H9 (cell line): ENCODE results near the gene RUNX2. TPM values are rescaled to one million over a fixed set of nuclear protein-coding genes. Genes with fewer than 3 reads are reported as not detected.

Experiments
- DNase-seq: peaks from one replicate; pipeline ENCODE4 v3.0.0-alpha.2; 2017
- H2AFZ ChIP-seq: one replicate; pipeline ENCODE4 v1.6.1; 2013; ENCODE audit warnings: mild to moderate bottlenecking, low read length, control low read depth, moderate library complexity
- H2AK5ac ChIP-seq: 2 replicates; pipeline ENCODE4 v1.6.1; 2013; ENCODE audit warnings: low read length, control low read depth, mixed read lengths; ENCODE audit not compliant: insufficient read length
- H2BK120ac ChIP-seq: one replicate; pipeline ENCODE4 v1.6.1; 2013; ENCODE audit warnings: low read depth, mild to moderate bottlenecking, low read length, control low read depth, inconsistent platforms; ENCODE audit not compliant: poor library complexity, severe bottlenecking
- H2BK12ac ChIP-seq: 2 replicates; pipeline ENCODE4 v1.6.1; 2013; ENCODE audit warnings: low read length, control low read depth, mixed read lengths, low read depth; ENCODE audit not compliant: insufficient read length
- H2BK15ac ChIP-seq: 2 replicates; pipeline ENCODE4 v1.6.1; 2013; ENCODE audit warnings: low read depth, low read length, control low read depth
- H2BK20ac ChIP-seq: one replicate; pipeline ENCODE4 v1.6.1; 2013; ENCODE audit warnings: low read depth, mild to moderate bottlenecking, low read length, control low read depth, inconsistent platforms; ENCODE audit not compliant: poor library complexity, severe bottlenecking
- H2BK5ac ChIP-seq: 2 replicates; pipeline ENCODE4 v1.6.1; 2013; ENCODE audit warnings: low read length, control low read depth, mixed read lengths; ENCODE audit not compliant: insufficient read length
- H3K14ac ChIP-seq: 2 replicates; pipeline ENCODE4 v1.6.1; 2013; ENCODE audit warnings: low read length, control low read depth; ENCODE audit not compliant: insufficient read depth
- H3K18ac ChIP-seq: 2 replicates; pipeline ENCODE4 v1.6.1; 2013; ENCODE audit warnings: low read depth, mild to moderate bottlenecking, mixed read lengths, low read length, control low read depth; ENCODE audit not compliant: insufficient read length
- H3K23ac ChIP-seq: 2 replicates; pipeline ENCODE4 v1.6.1; 2013; ENCODE audit warnings: low read length, control low read depth, mixed read lengths, low read depth; ENCODE audit not compliant: insufficient read length
- H3K23me2 ChIP-seq: 2 replicates; pipeline ENCODE4 v1.6.1; 2013; ENCODE audit warnings: low read depth, mild to moderate bottlenecking, mixed read lengths, low read length, control low read depth; ENCODE audit not compliant: insufficient read length, poor library complexity, severe bottlenecking
- H3K27ac ChIP-seq: 2 replicates; pipeline ENCODE4 v1.5.1; 2013; ENCODE audit warnings: low read length, control low read depth, mixed read lengths, low read depth; ENCODE audit not compliant: insufficient read length
- H3K27me3 ChIP-seq: 2 replicates; pipeline ENCODE4 v1.6.1; 2013; ENCODE audit warnings: low read length, control low read depth, inconsistent platforms; ENCODE audit not compliant: insufficient read depth
- H3K4ac ChIP-seq: 2 replicates; pipeline ENCODE4 v1.6.1; 2013; ENCODE audit warnings: low read depth, mild to moderate bottlenecking, control low read depth, inconsistent platforms, low read length, moderate library complexity
- H3K4me1 ChIP-seq: 2 replicates; pipeline ENCODE4 v1.6.1; 2013; ENCODE audit warnings: low read length, control low read depth, inconsistent platforms; ENCODE audit not compliant: insufficient read depth
- H3K4me2 ChIP-seq: 2 replicates; pipeline ENCODE4 v1.6.1; 2013; ENCODE audit warnings: low read length, control low read depth, mixed read lengths; ENCODE audit not compliant: insufficient read length, insufficient read depth
- H3K56ac ChIP-seq: 2 replicates; pipeline ENCODE4 v1.6.1; 2013; ENCODE audit warnings: low read depth, mild to moderate bottlenecking, mixed read lengths, low read length, control low read depth; ENCODE audit not compliant: insufficient read length
- H3K79me1 ChIP-seq: 2 replicates; pipeline ENCODE4 v1.6.1; 2013; ENCODE audit warnings: low read depth, mild to moderate bottlenecking, moderate library complexity, low read length, control low read depth, inconsistent platforms; ENCODE audit not compliant: insufficient read depth, poor library complexity, severe bottlenecking
- H3K79me2 ChIP-seq: 2 replicates; pipeline ENCODE4 v1.6.1; 2013; ENCODE audit warnings: low read length, control low read depth, inconsistent platforms; ENCODE audit not compliant: insufficient read depth
- H3K9ac ChIP-seq: 2 replicates; pipeline ENCODE4 v1.6.1; 2013; ENCODE audit warnings: low read length, control low read depth, mixed read lengths; ENCODE audit not compliant: insufficient read length; ENCODE audit errors: extremely low read depth
- H3K9me3 ChIP-seq: one replicate; pipeline ENCODE4 v1.6.1; 2013; ENCODE audit warnings: low read depth, low read length, inconsistent platforms; ENCODE audit not compliant: control insufficient read depth
- H3T11ph ChIP-seq: one replicate; pipeline ENCODE4 v1.6.1; 2013; ENCODE audit warnings: mild to moderate bottlenecking, low read length, control low read depth, inconsistent platforms
- H4K20me1 ChIP-seq: one replicate; pipeline ENCODE4 v1.6.1; 2013; ENCODE audit not compliant: control insufficient read depth, insufficient read length, insufficient read depth
- H4K5ac ChIP-seq: 2 replicates; pipeline ENCODE4 v1.6.1; 2013; ENCODE audit warnings: low read depth, mild to moderate bottlenecking, mixed read lengths, low read length, control low read depth; ENCODE audit not compliant: insufficient read length
- H4K8ac ChIP-seq: replicated peaks from 2 replicates; pipeline ENCODE4 v1.6.1; 2013; ENCODE audit warnings: low read length, control low read depth, mixed read lengths, low read depth; ENCODE audit not compliant: insufficient read length
- H4K91ac ChIP-seq: 2 replicates; pipeline ENCODE4 v1.6.1; 2013; ENCODE audit warnings: low read depth, mild to moderate bottlenecking, moderate library complexity, mixed read lengths, low read length, control low read depth; ENCODE audit not compliant: insufficient read length
- H3K27ac Mint-ChIP-seq, 3 experiments: 2 replicates in 2 of 3; 3 replicates in 1 of 3; pipeline ENCODE4 v1.8.0; 2020 to 2021; ENCODE audit warnings: mixed read lengths in 3 of 3, mild to moderate bottlenecking in 1 of 3, moderate library complexity in 1 of 3
- H3K27me3 Mint-ChIP-seq: 2 replicates; pipeline ENCODE4 v1.8.0; 2021; ENCODE audit warnings: low read depth, mild to moderate bottlenecking, moderate library complexity, mixed read lengths
- H3K36me3 Mint-ChIP-seq, 3 experiments: 2 replicates in 2 of 3; 3 replicates in 1 of 3; pipeline ENCODE4 v1.8.0; 2020 to 2021; ENCODE audit warnings: low read depth in 3 of 3, mixed read lengths in 3 of 3; ENCODE audit not compliant: insufficient read depth in 1 of 3
- H3K4me1 Mint-ChIP-seq, 2 experiments: 2 replicates each; pipeline ENCODE4 v1.8.0; 2020; ENCODE audit warnings: mixed read lengths in 2 of 2
- H3K4me3 Mint-ChIP-seq, 2 experiments: 2 replicates in 1 of 2; 3 replicates in 1 of 2; pipeline ENCODE4 v1.8.0; 2020 to 2021; ENCODE audit warnings: mild to moderate bottlenecking in 2 of 2, mixed read lengths in 2 of 2, moderate library complexity in 1 of 2
- H3K9me3 Mint-ChIP-seq, 2 experiments: 2 replicates in 1 of 2; 3 replicates in 1 of 2; pipeline ENCODE4 v1.8.0; 2020; ENCODE audit warnings: mild to moderate bottlenecking in 2 of 2, mixed read lengths in 2 of 2, moderate library complexity in 1 of 2
- WGBS: extraction: QIAGEN DNeasy Blood & Tissue Kit; methylation state at CpG from one replicate; pipeline ENCODE4 v1.1.7; 2013; ENCODE audit warnings: missing lambda C conversion rate, low lambda C conversion rate, mixed read lengths; ENCODE audit not compliant: insufficient read length; ENCODE audit errors: extremely low coverage; 5-methylcytosine and 5-hydroxymethylcytosine counted together
- total RNA-seq: library from RNA; stranded (reverse); gene quantifications from 2 replicates; pipeline ENCODE4 v1.2.1, GENCODE V29; 2021
- TF ChIP-seq, protein P1 (sequence below): fragments of 200-600 bp; sonication (generic); conservative IDR thresholded peaks from 3 replicates; pipeline ENCODE4 v1.8.0; 2021; ENCODE audit warnings: antibody characterized with exemption, mild to moderate bottlenecking

RUNX2 gene
- total RNA-seq, 1 experiment from 2014 or later = 0.15 TPM

DNA sequence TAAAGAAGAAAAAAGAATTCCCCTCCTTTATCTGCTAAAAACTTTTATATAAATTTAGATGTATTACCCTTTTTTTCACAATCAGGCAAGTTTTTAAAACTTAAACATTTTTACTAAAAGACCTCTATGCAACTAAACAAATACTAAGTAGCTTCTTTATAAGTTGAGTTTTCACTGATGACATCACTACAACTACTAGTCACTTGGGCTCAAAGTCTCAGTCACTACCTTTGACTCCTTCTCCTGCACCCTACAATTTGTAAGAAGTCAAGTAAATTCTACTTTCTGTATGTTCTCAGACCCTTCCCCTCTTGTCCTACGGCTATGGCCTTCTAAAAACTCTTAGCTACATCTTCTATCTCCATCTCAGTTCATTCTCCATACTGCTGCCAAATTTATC is 38.4 kb downstream of the RUNX2 start:
- H2BK12ac ChIP-seq = no peak overlapping the region
- TF ChIP-seq, protein P1, sequence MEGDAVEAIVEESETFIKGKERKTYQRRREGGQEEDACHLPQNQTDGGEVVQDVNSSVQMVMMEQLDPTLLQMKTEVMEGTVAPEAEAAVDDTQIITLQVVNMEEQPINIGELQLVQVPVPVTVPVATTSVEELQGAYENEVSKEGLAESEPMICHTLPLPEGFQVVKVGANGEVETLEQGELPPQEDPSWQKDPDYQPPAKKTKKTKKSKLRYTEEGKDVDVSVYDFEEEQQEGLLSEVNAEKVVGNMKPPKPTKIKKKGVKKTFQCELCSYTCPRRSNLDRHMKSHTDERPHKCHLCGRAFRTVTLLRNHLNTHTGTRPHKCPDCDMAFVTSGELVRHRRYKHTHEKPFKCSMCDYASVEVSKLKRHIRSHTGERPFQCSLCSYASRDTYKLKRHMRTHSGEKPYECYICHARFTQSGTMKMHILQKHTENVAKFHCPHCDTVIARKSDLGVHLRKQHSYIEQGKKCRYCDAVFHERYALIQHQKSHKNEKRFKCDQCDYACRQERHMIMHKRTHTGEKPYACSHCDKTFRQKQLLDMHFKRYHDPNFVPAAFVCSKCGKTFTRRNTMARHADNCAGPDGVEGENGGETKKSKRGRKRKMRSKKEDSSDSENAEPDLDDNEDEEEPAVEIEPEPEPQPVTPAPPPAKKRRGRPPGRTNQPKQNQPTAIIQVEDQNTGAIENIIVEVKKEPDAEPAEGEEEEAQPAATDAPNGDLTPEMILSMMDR = no peak
- H3K27me3 Mint-ChIP-seq = no peaks in the 10 kb centered on the region
- no peaks in the 10 kb centered on the region for H3K9me3 ChIP-seq
- H3K79me1 ChIP-seq = no peaks in the 10 kb centered on the region
- no peak overlapping the region for H2AK5ac ChIP-seq
- H2BK5ac ChIP-seq = no peak overlapping the region
- H3K23ac ChIP-seq = no peak overlapping the region
- no peak overlapping the region for H3K27ac ChIP-seq
- no peak overlapping the region for H3K4ac ChIP-seq
- H3K18ac ChIP-seq = no peak overlapping the region
- H3K27me3 ChIP-seq = no peaks in the 10 kb centered on the region
- no peak overlapping the region for H3K4me3 Mint-ChIP-seq
- H2BK120ac ChIP-seq = no peak overlapping the region
- no peak overlapping the region for H3K27ac Mint-ChIP-seq
- H3K79me2 ChIP-seq = no peaks in the 10 kb centered on the region; the same call in 1 of the 2 replicates
- H3K9me3 Mint-ChIP-seq = no peaks in the 10 kb centered on the region
- no peaks in the 10 kb centered on the region for H3K36me3 Mint-ChIP-seq
- no peaks in the 10 kb centered on the region for H4K20me1 ChIP-seq
- H3K56ac ChIP-seq = no peak overlapping the region
- no peak overlapping the region for H4K91ac ChIP-seq
- no peaks in the 10 kb centered on the region; a peak in 2 of 4 replicates for H3K4me1 Mint-ChIP-seq
- H2BK15ac ChIP-seq = no peak overlapping the region
- no peaks in the 10 kb centered on the region for H3K4me1 ChIP-seq
- H3T11ph ChIP-seq = no peak overlapping the region
- no peak overlapping the region for H2AFZ ChIP-seq
- H3K14ac ChIP-seq = no peak overlapping the region
- no CpG with 5 or more reads among the region's 1 CpG for WGBS
- no peak overlapping the region for H3K4me2 ChIP-seq
- no peaks in the 10 kb centered on the region for H3K23me2 ChIP-seq
- H2BK20ac ChIP-seq = no peak overlapping the region
- no peak overlapping the region for H3K9ac ChIP-seq
- no peak overlapping the region for H4K8ac ChIP-seq
- DNase-seq = no peak
- H4K5ac ChIP-seq = no peak overlapping the region
